LNCAP (cell line): ENCODE measurements around the gene OR5B2.

Experiments used
- TF ChIP-seq, protein P1 (sequence below): fragments of 450-650 bp; IDR thresholded peaks from 2 replicates; pipeline ENCODE4 v1.5.1; 2017; ENCODE audit warnings: mild to moderate bottlenecking

The OR5B2 gene

DNA sequence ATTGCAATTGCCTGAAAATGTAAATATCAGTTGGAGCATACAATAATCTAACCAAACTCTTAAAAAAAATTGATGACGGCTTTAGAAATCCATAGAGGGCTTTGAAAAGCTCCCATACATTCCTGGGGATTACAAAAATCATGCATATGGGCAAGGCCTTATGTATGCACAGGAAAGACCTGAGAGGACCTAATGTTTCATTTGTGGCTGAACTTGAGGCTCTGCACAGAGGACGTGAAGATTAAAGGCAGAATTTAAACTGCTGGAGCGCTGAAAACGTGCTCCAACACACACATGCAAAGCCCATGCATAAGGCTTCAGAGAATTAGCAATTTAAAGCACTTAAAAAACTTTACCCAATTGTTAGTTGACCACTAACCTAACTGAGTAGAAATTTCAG is 10.6 kb upstream of the OR5B2 start:
- TF ChIP-seq, protein P1, sequence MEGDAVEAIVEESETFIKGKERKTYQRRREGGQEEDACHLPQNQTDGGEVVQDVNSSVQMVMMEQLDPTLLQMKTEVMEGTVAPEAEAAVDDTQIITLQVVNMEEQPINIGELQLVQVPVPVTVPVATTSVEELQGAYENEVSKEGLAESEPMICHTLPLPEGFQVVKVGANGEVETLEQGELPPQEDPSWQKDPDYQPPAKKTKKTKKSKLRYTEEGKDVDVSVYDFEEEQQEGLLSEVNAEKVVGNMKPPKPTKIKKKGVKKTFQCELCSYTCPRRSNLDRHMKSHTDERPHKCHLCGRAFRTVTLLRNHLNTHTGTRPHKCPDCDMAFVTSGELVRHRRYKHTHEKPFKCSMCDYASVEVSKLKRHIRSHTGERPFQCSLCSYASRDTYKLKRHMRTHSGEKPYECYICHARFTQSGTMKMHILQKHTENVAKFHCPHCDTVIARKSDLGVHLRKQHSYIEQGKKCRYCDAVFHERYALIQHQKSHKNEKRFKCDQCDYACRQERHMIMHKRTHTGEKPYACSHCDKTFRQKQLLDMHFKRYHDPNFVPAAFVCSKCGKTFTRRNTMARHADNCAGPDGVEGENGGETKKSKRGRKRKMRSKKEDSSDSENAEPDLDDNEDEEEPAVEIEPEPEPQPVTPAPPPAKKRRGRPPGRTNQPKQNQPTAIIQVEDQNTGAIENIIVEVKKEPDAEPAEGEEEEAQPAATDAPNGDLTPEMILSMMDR = no peak

DNA sequence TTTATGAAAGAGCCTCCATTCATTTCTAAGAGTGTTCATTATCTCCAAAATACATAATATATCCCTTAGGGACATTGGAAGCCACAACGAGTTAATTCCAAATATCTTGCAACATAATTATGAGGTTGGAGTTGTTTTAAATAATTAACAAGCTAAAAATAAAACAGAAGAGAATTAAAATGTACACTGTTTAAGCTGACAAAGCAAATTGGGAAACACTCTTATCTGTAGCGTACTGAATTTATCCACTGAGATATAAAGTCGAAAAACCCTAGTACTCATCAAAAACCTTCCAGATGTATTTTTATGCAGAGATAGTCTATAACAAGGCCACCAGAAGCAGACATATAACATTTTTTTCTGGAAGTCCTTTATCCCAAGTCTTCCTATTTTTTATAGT is 6.3 kb upstream of the OR5B2 start:
- TF ChIP-seq, protein P1 = no peak

DNA sequence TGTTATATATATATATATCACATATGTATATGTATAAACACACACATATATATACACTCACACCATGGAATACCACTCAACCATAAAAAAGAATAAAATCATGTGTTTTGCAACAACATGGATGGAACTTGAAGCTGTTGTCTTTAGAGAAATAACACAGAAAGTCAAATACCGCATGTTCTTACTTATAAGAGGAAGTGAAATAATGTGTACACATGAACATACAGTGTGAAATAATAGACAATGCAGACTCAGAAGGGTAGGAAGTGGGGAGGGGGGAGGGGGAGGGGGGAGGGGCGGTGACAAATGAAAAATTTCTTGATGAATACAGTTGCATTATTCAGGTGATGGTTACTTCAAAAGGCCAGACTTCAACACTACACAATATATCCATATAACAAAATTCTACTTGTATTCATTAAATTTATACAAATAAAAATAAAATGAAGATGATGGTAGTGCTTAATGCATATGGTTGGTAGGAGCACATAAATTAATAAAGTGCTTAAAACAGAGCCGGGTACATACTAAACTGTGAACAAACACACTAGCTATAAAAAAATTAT is 5.8 kb upstream of the OR5B2 start:
- TF ChIP-seq, protein P1 = no peak

DNA sequence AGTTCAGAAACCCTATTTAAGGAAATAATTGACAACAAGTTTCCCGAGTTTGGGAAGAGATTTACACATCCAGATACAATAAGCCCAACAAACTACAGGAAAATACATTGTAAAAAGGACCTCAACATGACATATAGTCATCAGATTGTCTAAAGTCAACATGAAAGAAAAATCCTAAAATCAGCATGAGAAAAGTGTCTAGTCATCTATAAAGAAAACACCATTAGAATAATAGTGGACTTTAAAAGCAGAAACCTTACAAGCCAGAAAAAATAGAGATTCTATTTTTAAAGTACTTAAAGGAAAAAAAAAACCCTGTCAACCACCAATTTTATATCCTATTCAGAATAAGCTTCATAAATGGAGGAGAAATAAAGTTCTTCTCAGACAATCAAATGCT is 1.4 kb upstream of the OR5B2 start:
- TF ChIP-seq, protein P1 = no peak

DNA sequence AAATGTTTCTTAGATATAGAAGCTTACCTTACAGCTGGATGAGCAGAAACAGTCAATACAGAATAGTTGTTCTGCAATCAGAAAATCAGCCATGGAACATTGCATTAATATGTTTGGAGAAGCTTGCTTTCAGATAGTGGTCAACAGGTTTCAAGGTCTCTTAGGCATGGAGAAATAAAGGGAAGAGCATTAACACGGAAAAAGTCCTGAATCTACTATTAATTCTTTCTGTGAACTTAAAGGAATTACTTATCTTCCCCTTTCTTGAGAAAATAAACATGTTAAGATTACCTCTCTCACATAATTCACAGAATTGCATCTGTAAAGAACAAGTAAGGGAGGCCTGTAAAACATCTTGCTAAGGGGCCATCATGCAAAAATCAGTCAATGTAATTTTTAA is 21.1 kb downstream of the OR5B2 start, which contains the start of gene OR5B3:
Gene OR5B3 (minus strand): TSS at position 101 of the 400 bp plus-strand sequence. CDS start 3,465 bp downstream, outside the sequence.
- TF ChIP-seq, protein P1 = no peak

DNA sequence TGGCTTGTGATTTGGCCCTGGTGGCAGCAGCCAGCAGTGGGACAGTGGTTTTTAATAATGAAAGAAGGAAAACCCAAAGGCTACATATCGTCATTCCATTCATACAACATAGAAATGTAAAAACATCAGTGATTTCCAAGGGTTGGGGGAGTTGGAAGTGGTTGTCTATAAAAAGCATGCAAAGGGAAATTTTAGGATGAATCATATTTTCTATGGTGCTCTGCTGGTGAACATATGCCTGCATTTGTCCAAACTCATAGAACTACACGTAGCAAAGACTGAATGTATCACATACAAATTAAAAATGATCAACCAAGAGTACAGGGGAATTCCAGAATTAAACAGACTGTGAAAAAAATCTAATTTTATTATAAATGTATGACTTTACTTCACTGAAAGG is 32.3 kb downstream of the OR5B2 start:
- TF ChIP-seq, protein P1 = no peak

DNA sequence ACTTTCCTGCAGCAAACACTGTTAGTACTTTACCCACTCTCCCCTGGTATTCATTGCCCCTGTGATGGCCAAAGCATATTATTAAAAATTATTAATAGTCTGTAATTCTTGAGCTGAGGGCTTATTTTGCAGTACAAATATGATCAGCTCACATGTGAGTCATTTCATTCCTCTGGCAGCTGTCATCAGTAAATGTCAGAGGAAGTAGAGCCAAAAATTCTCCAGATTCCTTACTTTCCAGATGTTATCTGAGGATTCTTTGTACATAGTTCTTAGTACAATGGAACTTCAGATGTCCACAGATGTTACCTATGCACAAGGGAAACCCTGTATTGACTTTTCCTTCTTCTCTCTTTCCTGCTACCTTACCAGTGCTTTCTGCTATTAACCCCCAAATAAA is 33.7 kb downstream of the OR5B2 start:
- TF ChIP-seq, protein P1 = no peak

DNA sequence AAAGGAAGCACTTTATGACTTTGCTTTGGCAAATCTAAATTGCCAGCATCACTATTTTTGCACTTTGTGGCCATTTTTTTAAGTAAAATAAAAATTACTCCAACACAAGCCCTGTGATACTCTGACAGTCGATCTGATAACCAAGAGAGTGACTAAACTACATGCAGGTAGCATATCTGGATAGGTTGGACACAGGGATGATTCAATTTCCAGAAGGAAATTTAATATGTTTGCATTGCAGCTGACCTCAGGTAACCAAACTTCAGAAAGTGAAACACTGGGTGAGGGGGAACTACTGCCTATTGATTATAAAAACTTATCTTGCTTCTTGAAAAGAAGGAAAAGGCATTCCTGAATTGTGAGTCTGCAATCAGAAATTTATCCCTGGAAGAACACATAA is 35.2 kb downstream of the OR5B2 start:
- TF ChIP-seq, protein P1 = no peak
